HepG2 (cell line): ENCODE results near the gene CDKN2AIP. TPM values are rescaled to one million over a fixed set of nuclear protein-coding genes. Genes with fewer than 3 reads are reported as not detected.

Experiments used
- BCL6 ChIP-seq: IDR thresholded peaks from 2 replicates; pipeline ENCODE4 v1.6.1; 2016; ENCODE audit warnings: missing genetic modification reagents, missing compliant biosample characterization
- BRD4 ChIP-seq: sonication (generic); formaldehyde crosslinking; IDR thresholded peaks from 2 replicates; pipeline ENCODE4 v1.4.0; 2020; ENCODE audit warnings: missing genetic modification reagents
- CBX2 ChIP-seq, 2 experiments: fragments of 200-600 bp in 1 of 2; sonication (generic); formaldehyde crosslinking in 1 of 2; IDR thresholded peaks; 2 replicates each; pipeline versions ENCODE4 v1.7.0 to v1.8.1; 2018 to 2022; ENCODE audit warnings: low read depth in 2 of 2, low read length in 1 of 2, mild to moderate bottlenecking in 1 of 2, missing genetic modification reagents in 1 of 2
- HIVEP1 ChIP-seq: sonication (generic); formaldehyde crosslinking; IDR thresholded peaks from 2 replicates; pipeline ENCODE4 v1.4.0; 2020; ENCODE audit warnings: mild to moderate bottlenecking, missing genetic modification reagents
- IKZF4 ChIP-seq: sonication (generic); formaldehyde crosslinking; IDR thresholded peaks from 2 replicates; pipeline ENCODE4 v1.5.1; 2020; ENCODE audit warnings: borderline replicate concordance, mild to moderate bottlenecking, low read depth, missing genetic modification reagents; ENCODE audit errors: not compliant biosample characterization
- MAX ChIP-seq: IDR thresholded peaks from 2 replicates; pipeline ENCODE4 v1.6.1; 2012; ENCODE audit warnings: inconsistent platforms
- NFE2 ChIP-seq: sonication (generic); formaldehyde crosslinking; IDR thresholded peaks from 2 replicates; pipeline ENCODE4 v1.4.0; 2020; ENCODE audit warnings: missing genetic modification reagents
- TOE1 ChIP-seq: sonication (generic); formaldehyde crosslinking; IDR thresholded peaks from 2 replicates; pipeline ENCODE4 v1.4.0; 2020; ENCODE audit warnings: mild to moderate bottlenecking, missing genetic modification reagents
- ZBTB7B ChIP-seq: sonication (generic); formaldehyde crosslinking; IDR thresholded peaks from 2 replicates; pipeline ENCODE4 v1.4.0; 2020; ENCODE audit warnings: missing genetic modification reagents
- ZBTB8A ChIP-seq: sonication (generic); formaldehyde crosslinking; IDR thresholded peaks from 2 replicates; pipeline ENCODE4 v1.4.0; 2020; ENCODE audit warnings: mild to moderate bottlenecking, low read depth, missing genetic modification reagents, borderline replicate concordance
- ZNF616 ChIP-seq: sonication (generic); formaldehyde crosslinking; IDR thresholded peaks from 2 replicates; pipeline ENCODE4 v1.5.0; 2020; ENCODE audit warnings: low read depth, mild to moderate bottlenecking, missing genetic modification reagents
- ZNF639 ChIP-seq: conservative IDR thresholded peaks from 2 replicates; pipeline ENCODE4 v1.6.1; 2018; ENCODE audit warnings: missing genetic modification reagents
- polyA plus RNA-seq, 8 experiments: library from polyadenylated mRNA; depleted of rRNA in 3 of 8; stranded (reverse) in 7 of 8; unstranded in 1 of 8; fragments of >200 nt; fragmentation: Illumina TruSeq in 4 of 8; extraction: Trizol in 4 of 8; gene quantifications; 2 replicates each; pipeline versions ENCODE4 v1.2.1 to v1.2.3, GENCODE V29; 2011 to 2016; ENCODE audit warnings: low read depth in 4 of 8, missing spikeins in 1 of 8, mixed read lengths in 1 of 8; ENCODE audit not compliant: insufficient read depth in 1 of 8
- total RNA-seq, 5 experiments: library from RNA; depleted of rRNA; stranded (reverse); fragments of >200 nt; fragmentation: Illumina TruSeq; extraction: Trizol; gene quantifications; 2 replicates each; pipeline ENCODE4 v1.2.3, GENCODE V29; 2016; ENCODE audit warnings: low read depth in 1 of 5
- TF ChIP-seq, protein P1 (sequence below): sonication (generic); formaldehyde crosslinking; IDR thresholded peaks from 2 replicates; pipeline ENCODE4 v1.8.0; 2022; ENCODE audit warnings: missing genetic modification reagents, mild to moderate bottlenecking, borderline replicate concordance
- TF ChIP-seq, protein P2 (sequence below): sonication (generic); formaldehyde crosslinking; IDR thresholded peaks from 2 replicates; pipeline ENCODE4 v1.5.0; 2020; ENCODE audit warnings: mild to moderate bottlenecking, missing genetic modification reagents, borderline replicate concordance
- TF ChIP-seq, protein P3 (sequence below): sonication (generic); formaldehyde crosslinking; IDR thresholded peaks from 2 replicates; pipeline ENCODE4 v1.4.0; 2020; ENCODE audit warnings: mild to moderate bottlenecking, missing genetic modification reagents
- TF ChIP-seq, protein P4 (sequence below): IDR thresholded peaks from 2 replicates; pipeline ENCODE4 v1.4.0; 2020; ENCODE audit warnings: mild to moderate bottlenecking, missing genetic modification reagents

Gene CDKN2AIP
- total and polyA plus RNA-seq, 2 of the 13 experiments (the other 11 are each of a cell fraction or from before 2014, with no cell fraction given): 17.0 to 18.7 TPM

DNA sequence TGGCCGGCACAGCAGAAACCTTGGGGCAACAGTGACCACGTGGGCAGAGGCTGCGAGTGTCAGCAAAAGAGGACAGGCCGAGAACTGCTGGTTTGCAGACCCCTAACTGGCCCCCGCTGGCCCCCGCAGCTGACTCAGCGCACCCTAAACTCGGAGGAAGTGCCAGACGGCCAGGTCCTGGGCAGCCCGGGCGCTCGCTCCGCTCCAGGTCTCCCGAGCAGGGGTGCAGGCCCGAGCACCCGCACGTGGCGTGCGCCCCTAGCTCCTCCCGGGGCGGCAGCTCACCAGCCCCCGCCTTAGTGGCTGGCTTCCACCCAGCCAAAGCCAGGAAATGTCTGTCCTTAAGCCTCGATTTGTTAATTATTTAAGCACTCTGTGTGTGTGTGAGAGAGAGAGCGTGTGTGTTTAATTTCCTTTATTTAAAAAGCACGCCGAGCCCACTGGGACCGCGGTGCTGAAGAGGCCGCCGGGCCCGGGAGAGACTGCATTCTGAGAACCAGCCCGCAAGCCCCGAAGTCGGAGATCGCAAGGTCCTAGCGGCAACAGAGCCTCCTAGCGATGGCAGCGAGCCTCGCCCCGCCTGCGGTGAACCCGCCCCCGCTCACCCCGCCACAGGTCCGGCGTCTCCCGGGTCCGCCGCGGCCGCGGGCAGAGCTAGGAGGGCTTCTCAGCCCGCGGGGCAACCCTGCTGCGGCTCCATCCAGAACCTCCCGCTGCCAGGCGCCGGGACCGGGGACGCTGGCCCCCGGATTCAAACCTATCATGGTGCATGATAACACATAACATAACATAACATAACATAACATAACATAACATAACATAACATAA is 45.9 kb upstream of the CDKN2AIP start (continued):
- TF ChIP-seq MAX: peak; percentile 82
- TF ChIP-seq IKZF4 (CRISPR knock-in tag): no peak
- TF ChIP-seq, protein P1, sequence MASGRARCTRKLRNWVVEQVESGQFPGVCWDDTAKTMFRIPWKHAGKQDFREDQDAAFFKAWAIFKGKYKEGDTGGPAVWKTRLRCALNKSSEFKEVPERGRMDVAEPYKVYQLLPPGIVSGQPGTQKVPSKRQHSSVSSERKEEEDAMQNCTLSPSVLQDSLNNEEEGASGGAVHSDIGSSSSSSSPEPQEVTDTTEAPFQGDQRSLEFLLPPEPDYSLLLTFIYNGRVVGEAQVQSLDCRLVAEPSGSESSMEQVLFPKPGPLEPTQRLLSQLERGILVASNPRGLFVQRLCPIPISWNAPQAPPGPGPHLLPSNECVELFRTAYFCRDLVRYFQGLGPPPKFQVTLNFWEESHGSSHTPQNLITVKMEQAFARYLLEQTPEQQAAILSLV (CRISPR knock-in tag): peak; percentile 75
- peak; percentile 29; the same call in 1 of the 2 replicates for TF ChIP-seq HIVEP1 (CRISPR knock-in tag)
- TF ChIP-seq CBX2 (IDR thresholded peaks at IDR 0.05; ENCODE audit: low read depth, low read length): 0 out of 2 replicates have a peak, but pooled peaks have one; percentile 38
- TF ChIP-seq CBX2 (CRISPR knock-in tag; IDR thresholded peaks at IDR 0.05; ENCODE audit: low read depth): no peak
- TF ChIP-seq NFE2 (CRISPR knock-in tag): no peak
- TF ChIP-seq ZNF639: no peak
- TF ChIP-seq, protein P2, sequence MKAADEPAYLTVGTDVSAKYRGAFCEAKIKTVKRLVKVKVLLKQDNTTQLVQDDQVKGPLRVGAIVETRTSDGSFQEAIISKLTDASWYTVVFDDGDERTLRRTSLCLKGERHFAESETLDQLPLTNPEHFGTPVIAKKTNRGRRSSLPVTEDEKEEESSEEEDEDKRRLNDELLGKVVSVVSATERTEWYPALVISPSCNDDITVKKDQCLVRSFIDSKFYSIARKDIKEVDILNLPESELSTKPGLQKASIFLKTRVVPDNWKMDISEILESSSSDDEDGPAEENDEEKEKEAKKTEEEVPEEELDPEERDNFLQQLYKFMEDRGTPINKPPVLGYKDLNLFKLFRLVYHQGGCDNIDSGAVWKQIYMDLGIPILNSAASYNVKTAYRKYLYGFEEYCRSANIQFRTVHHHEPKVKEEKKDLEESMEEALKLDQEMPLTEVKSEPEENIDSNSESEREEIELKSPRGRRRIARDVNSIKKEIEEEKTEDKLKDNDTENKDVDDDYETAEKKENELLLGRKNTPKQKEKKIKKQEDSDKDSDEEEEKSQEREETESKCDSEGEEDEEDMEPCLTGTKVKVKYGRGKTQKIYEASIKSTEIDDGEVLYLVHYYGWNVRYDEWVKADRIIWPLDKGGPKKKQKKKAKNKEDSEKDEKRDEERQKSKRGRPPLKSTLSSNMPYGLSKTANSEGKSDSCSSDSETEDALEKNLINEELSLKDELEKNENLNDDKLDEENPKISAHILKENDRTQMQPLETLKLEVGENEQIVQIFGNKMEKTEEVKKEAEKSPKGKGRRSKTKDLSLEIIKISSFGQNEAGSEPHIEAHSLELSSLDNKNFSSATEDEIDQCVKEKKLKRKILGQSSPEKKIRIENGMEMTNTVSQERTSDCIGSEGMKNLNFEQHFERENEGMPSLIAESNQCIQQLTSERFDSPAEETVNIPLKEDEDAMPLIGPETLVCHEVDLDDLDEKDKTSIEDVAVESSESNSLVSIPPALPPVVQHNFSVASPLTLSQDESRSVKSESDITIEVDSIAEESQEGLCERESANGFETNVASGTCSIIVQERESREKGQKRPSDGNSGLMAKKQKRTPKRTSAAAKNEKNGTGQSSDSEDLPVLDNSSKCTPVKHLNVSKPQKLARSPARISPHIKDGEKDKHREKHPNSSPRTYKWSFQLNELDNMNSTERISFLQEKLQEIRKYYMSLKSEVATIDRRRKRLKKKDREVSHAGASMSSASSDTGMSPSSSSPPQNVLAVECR (CRISPR knock-in tag): peak; percentile 9; the same call in 1 of the 2 replicates
- TF ChIP-seq, protein P3, sequence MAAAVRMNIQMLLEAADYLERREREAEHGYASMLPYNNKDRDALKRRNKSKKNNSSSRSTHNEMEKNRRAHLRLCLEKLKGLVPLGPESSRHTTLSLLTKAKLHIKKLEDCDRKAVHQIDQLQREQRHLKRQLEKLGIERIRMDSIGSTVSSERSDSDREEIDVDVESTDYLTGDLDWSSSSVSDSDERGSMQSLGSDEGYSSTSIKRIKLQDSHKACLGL (CRISPR knock-in tag): no peak
- TF ChIP-seq BRD4 (CRISPR knock-in tag): 0 out of 2 replicates have a peak, but pooled peaks have one; percentile 32
- TF ChIP-seq BCL6: peak; percentile 49
- TF ChIP-seq ZBTB7B (CRISPR knock-in tag): peak; percentile 64; the same call in 1 of the 2 replicates
- TF ChIP-seq ZBTB8A (CRISPR knock-in tag): no peak
- TF ChIP-seq TOE1 (CRISPR knock-in tag): 0 out of 2 replicates have a peak, but pooled peaks have one; percentile 51
- no peak for TF ChIP-seq ZNF616 (CRISPR knock-in tag)
- TF ChIP-seq, protein P4, sequence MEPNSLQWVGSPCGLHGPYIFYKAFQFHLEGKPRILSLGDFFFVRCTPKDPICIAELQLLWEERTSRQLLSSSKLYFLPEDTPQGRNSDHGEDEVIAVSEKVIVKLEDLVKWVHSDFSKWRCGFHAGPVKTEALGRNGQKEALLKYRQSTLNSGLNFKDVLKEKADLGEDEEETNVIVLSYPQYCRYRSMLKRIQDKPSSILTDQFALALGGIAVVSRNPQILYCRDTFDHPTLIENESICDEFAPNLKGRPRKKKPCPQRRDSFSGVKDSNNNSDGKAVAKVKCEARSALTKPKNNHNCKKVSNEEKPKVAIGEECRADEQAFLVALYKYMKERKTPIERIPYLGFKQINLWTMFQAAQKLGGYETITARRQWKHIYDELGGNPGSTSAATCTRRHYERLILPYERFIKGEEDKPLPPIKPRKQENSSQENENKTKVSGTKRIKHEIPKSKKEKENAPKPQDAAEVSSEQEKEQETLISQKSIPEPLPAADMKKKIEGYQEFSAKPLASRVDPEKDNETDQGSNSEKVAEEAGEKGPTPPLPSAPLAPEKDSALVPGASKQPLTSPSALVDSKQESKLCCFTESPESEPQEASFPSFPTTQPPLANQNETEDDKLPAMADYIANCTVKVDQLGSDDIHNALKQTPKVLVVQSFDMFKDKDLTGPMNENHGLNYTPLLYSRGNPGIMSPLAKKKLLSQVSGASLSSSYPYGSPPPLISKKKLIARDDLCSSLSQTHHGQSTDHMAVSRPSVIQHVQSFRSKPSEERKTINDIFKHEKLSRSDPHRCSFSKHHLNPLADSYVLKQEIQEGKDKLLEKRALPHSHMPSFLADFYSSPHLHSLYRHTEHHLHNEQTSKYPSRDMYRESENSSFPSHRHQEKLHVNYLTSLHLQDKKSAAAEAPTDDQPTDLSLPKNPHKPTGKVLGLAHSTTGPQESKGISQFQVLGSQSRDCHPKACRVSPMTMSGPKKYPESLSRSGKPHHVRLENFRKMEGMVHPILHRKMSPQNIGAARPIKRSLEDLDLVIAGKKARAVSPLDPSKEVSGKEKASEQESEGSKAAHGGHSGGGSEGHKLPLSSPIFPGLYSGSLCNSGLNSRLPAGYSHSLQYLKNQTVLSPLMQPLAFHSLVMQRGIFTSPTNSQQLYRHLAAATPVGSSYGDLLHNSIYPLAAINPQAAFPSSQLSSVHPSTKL (CRISPR knock-in tag): 0 out of 2 replicates have a peak, but pooled peaks have one; percentile 8
